AG10803 (cell line): ENCODE results near the gene KRTAP10-10.
"Not testable (repeated sequence)": the region's sequence is repeated elsewhere in the genome, so short reads cannot be mapped to it uniquely, and the experiment has no call there.

Experiments
- DNase-seq: peaks from one replicate; pipeline ENCODE4 v3.0.0; 2010; ENCODE audit warnings: low read depth
- H3K4me3 ChIP-seq: 2 replicates; pipeline ENCODE4 v1.5.1; 2011; ENCODE audit warnings: mild to moderate bottlenecking, low read length, control low read depth
- CTCF ChIP-seq: conservative IDR thresholded peaks from 2 replicates; pipeline ENCODE4 v1.5.1; 2011; ENCODE audit warnings: mild to moderate bottlenecking, low read length, control low read depth, inconsistent platforms

KRTAP10-10 gene

GRCh38 chr21:44681152-44681551 lies 44.0 kb downstream of the KRTAP10-10 start:
- no peak overlapping the region for H3K4me3 ChIP-seq
- DNase-seq, result no peak
- no peak for TF ChIP-seq CTCF

- no peak for TF ChIP-seq CTCF
- no peak for DNase-seq
- H3K4me3 ChIP-seq, result no peak within 1 kb of the TSS
These were observed 44.9 kb downstream of the KRTAP10-10 start, which contains the start of gene KRTAP12-1 for GRCh38 chr21:44681861-44682579. Gene KRTAP12-1 (minus strand): TSS chr21:44682163. CDS start chr21:44682123, 40 bp downstream.

GRCh38 chr21:44682580-44683151 lies 45.5 kb downstream of the KRTAP10-10 start:
- no peak for TF ChIP-seq CTCF
- DNase-seq, result no peak
- no peak overlapping the region for H3K4me3 ChIP-seq

- no peak for DNase-seq
- no peak for TF ChIP-seq CTCF
These were observed 46.9 kb downstream of the KRTAP10-10 start for GRCh38 chr21:44684077-44684476.

GRCh38 chr21:44684483-44684882 lies 47.3 kb downstream of the KRTAP10-10 start:
- TF ChIP-seq CTCF, result no peak
- H3K4me3 ChIP-seq, result no peak overlapping the region
- DNase-seq, result no peak

More at GRCh38 chr21:44684077-44684476, 46.9 kb downstream of the KRTAP10-10 start:
- H3K4me3 ChIP-seq, result no peak overlapping the region

- DNase-seq, H3K4me3 ChIP-seq: not testable (repeated sequence)
These were observed 47.9 kb downstream of the KRTAP10-10 start for GRCh38 chr21:44685050-44685449.

- no peak for TF ChIP-seq CTCF
- no peak for DNase-seq
- H3K4me3 ChIP-seq, result no peak overlapping the region
These were observed 49.0 kb downstream of the KRTAP10-10 start for GRCh38 chr21:44686000-44686781.
